OCI-LY7 (cell line): Measurements from ENCODE around the gene STPG3. TPM values are rescaled to one million over a fixed set of nuclear protein-coding genes. Genes with fewer than 3 reads are reported as not detected.

Experiments
- BruUV-seq: library from RNA; stranded (reverse); fragments of 400-500 nt; replicated peaks from 2 replicates; lab custom pipeline; 2021; lab: Mats Ljungman, UMichigan
- CTCF ChIA-PET: fragments of 300-600 bp; sonication (Branson Sonifier 250); formaldehyde crosslinking; loops from one replicate; lab custom pipeline; 2022; ENCODE audit warnings: antibody characterized with exemption; ENCODE audit not compliant: unreplicated experiment; lab: Charles Lee
- POLR2A ChIA-PET: fragments of 300-600 bp; sonication (Branson Sonifier 250); formaldehyde crosslinking; loops from one replicate; lab custom pipeline; 2022; ENCODE audit warnings: antibody characterized with exemption; lab: Charles Lee
- DNase-seq: peaks from one replicate; pipeline ENCODE4 v3.0.0-alpha.2; 2015; ENCODE audit warnings: low spot score
- H2AFZ ChIP-seq: fragments of 200-600 bp; sonication (generic), shearing (Covaris generic); 2 replicates; pipeline ENCODE4 v1.6.1; 2014; ENCODE audit warnings: mild to moderate bottlenecking, antibody characterized with exemption, low read length, moderate library complexity
- H3K27ac ChIP-seq: fragments of 200-600 bp; sonication (generic); 2 replicates; pipeline ENCODE4 v1.5.1; 2014; ENCODE audit warnings: mixed run types, low read depth, mild to moderate bottlenecking, moderate library complexity, low read length, inconsistent platforms; ENCODE audit not compliant: poor library complexity, severe bottlenecking
- H3K36me3 ChIP-seq: fragments of 200-600 bp; sonication (generic); 2 replicates; pipeline ENCODE4 v1.6.1; 2014; ENCODE audit warnings: mild to moderate bottlenecking, antibody characterized with exemption, low read length, moderate library complexity, mixed read lengths; ENCODE audit not compliant: insufficient read depth
- H3K4me1 ChIP-seq: fragments of 200-600 bp; sonication (generic); 2 replicates; pipeline ENCODE4 v1.5.1; 2014; ENCODE audit warnings: mild to moderate bottlenecking, low read length; ENCODE audit not compliant: insufficient read depth, poor library complexity, severe bottlenecking
- H3K4me2 ChIP-seq: fragments of 200-600 bp; sonication (generic); 2 replicates; pipeline ENCODE4 v1.6.1; 2014; ENCODE audit warnings: mild to moderate bottlenecking, low read length
- H3K4me3 ChIP-seq: fragments of 200-600 bp; sonication (generic); 2 replicates; pipeline ENCODE4 v1.5.1; 2014; ENCODE audit warnings: mild to moderate bottlenecking, low read depth, low read length; ENCODE audit not compliant: poor library complexity, severe bottlenecking
- H3K79me2 ChIP-seq: fragments of 200-600 bp; sonication (generic); 2 replicates; pipeline ENCODE4 v1.6.1; 2016; ENCODE audit warnings: low read depth, mild to moderate bottlenecking, low read length, moderate library complexity, mixed read lengths; ENCODE audit not compliant: insufficient read depth
- H3K9me2 ChIP-seq: fragments of 200-600 bp; sonication (generic); 2 replicates; pipeline ENCODE4 v1.6.1; 2016; ENCODE audit warnings: mild to moderate bottlenecking, low read length, mixed read lengths; ENCODE audit not compliant: insufficient read depth
- H3K9me3 ChIP-seq: fragments of 200-600 bp; sonication (generic); 2 replicates; pipeline ENCODE4 v1.6.1; 2014; ENCODE audit warnings: mild to moderate bottlenecking, mixed run types, low read length, mixed read lengths
- H4K20me1 ChIP-seq: fragments of 200-600 bp; sonication (generic); 2 replicates; pipeline ENCODE4 v1.6.1; 2014; ENCODE audit warnings: mild to moderate bottlenecking, antibody characterized with exemption, low read length, moderate library complexity, mixed read lengths; ENCODE audit not compliant: insufficient read depth
- CTCF ChIP-seq: fragments of 200-600 bp; sonication (generic); conservative IDR thresholded peaks from 2 replicates; pipeline ENCODE4 v1.5.1; 2014; ENCODE audit warnings: mild to moderate bottlenecking, antibody characterized with exemption, low read length, moderate library complexity, mixed read lengths
- EZH2phosphoT487 ChIP-seq: fragments of 200-600 bp; sonication (generic); IDR thresholded peaks from 2 replicates; pipeline ENCODE4 v1.6.1; 2018; ENCODE audit warnings: low read depth, borderline replicate concordance, mild to moderate bottlenecking, mixed run types, antibody characterized with exemption, low read length, moderate library complexity, mixed read lengths
- intact Hi-C: fragments of 100-400 bp; cut with micrococcal nuclease; formaldehyde crosslinking; loops from one replicate; pipeline ENCODE4 v1.10.0; 2022; ENCODE audit not compliant: unreplicated experiment
- total RNA-seq, 2 experiments: library from RNA; depleted of rRNA in 1 of 2; stranded (reverse); fragments of >200 nt in 1 of 2; shearing (Covaris generic) in 1 of 2; gene quantifications; 2 replicates each; pipeline ENCODE4 v1.2.3, GENCODE V29; 2014 to 2022

Gene STPG3
- total RNA-seq, 2 experiments from 2014 or later: 0.73 to 2.7 TPM

GRCh38 chr9:137218212-137218753, 32.8 kb upstream of the STPG3 start:
- peaks cover 15% of the 10 kb centered on the region for H3K4me1 ChIP-seq
- TF ChIP-seq CTCF (no peak), EZH2phosphoT487 (no peak)
- no peaks in the 10 kb centered on the region for H3K9me2 ChIP-seq
- no peak overlapping the region for H3K4me2 ChIP-seq
- no TSS peak for BruUV-seq
- no peak overlapping the region for H3K4me3 ChIP-seq
- no peak overlapping the region for H2AFZ ChIP-seq
- H4K20me1 ChIP-seq: no peaks in the 10 kb centered on the region
- H3K36me3 ChIP-seq: peaks cover 49% of the 10 kb centered on the region; the same call in 1 of the 2 replicates
- no peak overlapping the region for H3K27ac ChIP-seq
- H3K9me3 ChIP-seq: no peaks in the 10 kb centered on the region
- DNase-seq: no peak
- H3K79me2 ChIP-seq: no peaks in the 10 kb centered on the region
- ChIA-PET CTCF (no interaction called here), POLR2A (no interaction called here)
- intact Hi-C loops: no loop called here

GRCh38 chr9:137218754-137219271, 32.3 kb upstream of the STPG3 start:
- Histone ChIP-seq H3K4me2 (no peak overlapping the region), H2AFZ (no peak overlapping the region), H3K4me1 (peaks cover 15% of the 10 kb centered on the region), H3K36me3 (peaks cover 47% of the 10 kb centered on the region; the same call in 1 of the 2 replicates), H3K9me3 (no peaks in the 10 kb centered on the region), H3K27ac (no peak overlapping the region), H3K9me2 (no peaks in the 10 kb centered on the region), H3K79me2 (no peaks in the 10 kb centered on the region), H3K4me3 (no peak overlapping the region), H4K20me1 (no peaks in the 10 kb centered on the region)
- ChIA-PET POLR2A (interaction anchor here (0.6 kb wide), 1 partner anchor 16 kb away, joined by 6 read pairs; no protein-coding TSS in a partner anchor), CTCF (no interaction called here)
- no TSS peak for BruUV-seq
- TF ChIP-seq CTCF: no peak
- no peak for TF ChIP-seq EZH2phosphoT487
- DNase-seq: no peak
- intact Hi-C loops: no loop called here

GRCh38 chr9:137219757-137220316, 31.2 kb upstream of the STPG3 start:
- no TSS peak for BruUV-seq
- ChIA-PET CTCF (no interaction called here), POLR2A (no interaction called here)
- Histone ChIP-seq H3K9me2 (no peaks in the 10 kb centered on the region), H3K4me3 (no peak overlapping the region), H3K79me2 (no peaks in the 10 kb centered on the region), H3K4me1 (peaks cover 19% of the 10 kb centered on the region), H4K20me1 (no peaks in the 10 kb centered on the region), H3K27ac (no peak overlapping the region), H3K36me3 (peaks cover 38% of the 10 kb centered on the region; the same call in 1 of the 2 replicates), H3K4me2 (no peak overlapping the region), H3K9me3 (no peaks in the 10 kb centered on the region), H2AFZ (no peak overlapping the region)
- TF ChIP-seq CTCF (no peak), EZH2phosphoT487 (no peak)
- no peak for DNase-seq
- intact Hi-C loops: no loop called here
